ENCODE data around the gene COTL1.

GRCh38 chr16:84543253-84543652 lies 74.6 kb downstream of the COTL1 start:
- no peak for TF ChIP-seq CTCF (conservative IDR thresholded peaks at IDR 0.05; ENCODE audit: low read depth, low read length)
- TF ChIP-seq EZH2 (IDR thresholded peaks at IDR 0.05; ENCODE audit: low read length, unreplicated experiment): no peak
